C4-2B (cell line): ENCODE measurements around the gene C10orf53.

Experiments used
- ZFX ChIP-seq: fragments of 450-650 bp; IDR thresholded peaks from 2 replicates; pipeline ENCODE4 v1.6.1; 2017
- TF ChIP-seq, protein P1 (sequence below): fragments of 450-650 bp; conservative IDR thresholded peaks from 2 replicates; pipeline ENCODE4 v1.5.1; 2017; ENCODE audit warnings: mild to moderate bottlenecking

GRCh38 chr10:49738616-49739360, 59.3 kb downstream of the C10orf53 start:
- TF ChIP-seq, protein P1, sequence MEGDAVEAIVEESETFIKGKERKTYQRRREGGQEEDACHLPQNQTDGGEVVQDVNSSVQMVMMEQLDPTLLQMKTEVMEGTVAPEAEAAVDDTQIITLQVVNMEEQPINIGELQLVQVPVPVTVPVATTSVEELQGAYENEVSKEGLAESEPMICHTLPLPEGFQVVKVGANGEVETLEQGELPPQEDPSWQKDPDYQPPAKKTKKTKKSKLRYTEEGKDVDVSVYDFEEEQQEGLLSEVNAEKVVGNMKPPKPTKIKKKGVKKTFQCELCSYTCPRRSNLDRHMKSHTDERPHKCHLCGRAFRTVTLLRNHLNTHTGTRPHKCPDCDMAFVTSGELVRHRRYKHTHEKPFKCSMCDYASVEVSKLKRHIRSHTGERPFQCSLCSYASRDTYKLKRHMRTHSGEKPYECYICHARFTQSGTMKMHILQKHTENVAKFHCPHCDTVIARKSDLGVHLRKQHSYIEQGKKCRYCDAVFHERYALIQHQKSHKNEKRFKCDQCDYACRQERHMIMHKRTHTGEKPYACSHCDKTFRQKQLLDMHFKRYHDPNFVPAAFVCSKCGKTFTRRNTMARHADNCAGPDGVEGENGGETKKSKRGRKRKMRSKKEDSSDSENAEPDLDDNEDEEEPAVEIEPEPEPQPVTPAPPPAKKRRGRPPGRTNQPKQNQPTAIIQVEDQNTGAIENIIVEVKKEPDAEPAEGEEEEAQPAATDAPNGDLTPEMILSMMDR: no peak
- no peak for TF ChIP-seq ZFX
